Measurements from ENCODE around the gene CREB3L2. TPM values are rescaled to one million over a fixed set of nuclear protein-coding genes. Genes with fewer than 3 reads are reported as not detected.

CREB3L2 gene
- total and polyA plus RNA-seq, 2 of the 13 experiments (the other 11 are each of a cell fraction or from before 2014, with no cell fraction given), result 22.1 to 41.1 TPM

DNA sequence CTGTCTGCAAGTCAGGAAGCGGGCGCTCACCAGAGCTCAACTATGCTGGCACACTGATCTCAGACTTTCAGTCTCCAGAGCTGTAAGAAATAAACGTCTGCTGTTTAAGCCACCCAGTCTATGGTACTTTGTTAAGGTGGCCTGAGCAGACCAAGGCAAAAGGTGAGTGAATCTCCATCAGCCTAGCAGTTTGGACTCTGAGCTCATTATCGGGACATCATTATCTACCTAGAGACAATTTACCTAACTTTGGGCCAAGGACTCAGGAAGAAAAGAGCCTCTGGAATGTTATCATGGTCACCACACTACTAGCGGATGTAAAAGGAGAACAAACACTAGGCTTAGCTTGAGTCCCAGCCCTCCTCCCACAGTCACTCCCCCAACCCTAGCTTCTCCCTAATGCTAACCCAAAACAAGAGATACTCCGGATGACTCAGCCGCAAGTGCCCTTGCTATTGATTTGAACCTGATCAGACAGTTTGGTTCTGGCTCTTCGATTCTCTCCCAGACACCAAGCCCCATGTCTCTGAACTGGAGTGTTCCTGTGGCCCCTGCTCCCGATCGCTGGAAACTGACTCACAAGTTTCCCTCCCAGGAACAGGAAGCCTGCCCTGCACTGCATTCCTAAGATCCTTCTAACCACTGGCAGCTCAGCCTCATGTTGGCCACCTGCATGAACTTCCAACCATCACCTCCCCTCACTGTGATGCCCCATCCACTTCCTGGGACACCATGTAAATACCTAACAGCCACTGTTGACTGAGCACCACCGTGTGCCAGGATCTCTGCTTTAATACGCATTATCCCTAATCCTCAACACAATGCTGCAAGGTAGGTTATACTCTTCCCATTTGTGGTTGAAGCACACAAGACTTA, 34.5 kb downstream of the CREB3L2 start (continued):
- TF ChIP-seq FOXK1 (CRISPR knock-in tag; IDR thresholded peaks at IDR 0.05; ENCODE audit: borderline replicate concordance, low read depth) (0 out of 2 replicates have a peak, but pooled peaks have one; percentile 24), ZNF605 (CRISPR knock-in tag; IDR thresholded peaks at IDR 0.05) (0 out of 2 replicates have a peak, but pooled peaks have one; percentile 67), ZMYM4 (CRISPR knock-in tag; IDR thresholded peaks at IDR 0.05) (peak; percentile 51), FOXC1 (CRISPR knock-in tag; IDR thresholded peaks at IDR 0.05; ENCODE audit: borderline replicate concordance) (0 out of 2 replicates have a peak, but pooled peaks have one; percentile 14), ZNF768 (CRISPR knock-in tag; IDR thresholded peaks at IDR 0.05) (peak; percentile 19; the same call in 1 of the 2 replicates), ARHGAP35 (CRISPR knock-in tag; IDR thresholded peaks at IDR 0.05; ENCODE audit: borderline replicate concordance) (0 out of 2 replicates have a peak, but pooled peaks have one; percentile 33)
- TF ChIP-seq, protein P1, sequence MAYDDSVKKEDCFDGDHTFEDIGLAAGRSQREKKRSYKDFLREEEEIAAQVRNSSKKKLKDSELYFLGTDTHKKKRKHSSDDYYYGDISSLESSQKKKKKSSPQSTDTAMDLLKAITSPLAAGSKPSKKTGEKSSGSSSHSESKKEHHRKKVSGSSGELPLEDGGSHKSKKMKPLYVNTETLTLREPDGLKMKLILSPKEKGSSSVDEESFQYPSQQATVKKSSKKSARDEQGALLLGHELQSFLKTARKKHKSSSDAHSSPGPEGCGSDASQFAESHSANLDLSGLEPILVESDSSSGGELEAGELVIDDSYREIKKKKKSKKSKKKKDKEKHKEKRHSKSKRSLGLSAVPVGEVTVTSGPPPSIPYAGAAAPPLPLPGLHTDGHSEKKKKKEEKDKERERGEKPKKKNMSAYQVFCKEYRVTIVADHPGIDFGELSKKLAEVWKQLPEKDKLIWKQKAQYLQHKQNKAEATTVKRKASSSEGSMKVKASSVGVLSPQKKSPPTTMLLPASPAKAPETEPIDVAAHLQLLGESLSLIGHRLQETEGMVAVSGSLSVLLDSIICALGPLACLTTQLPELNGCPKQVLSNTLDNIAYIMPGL (CRISPR knock-in tag; IDR thresholded peaks at IDR 0.05; ENCODE audit: borderline replicate concordance in 1 of 2, low read depth in 1 of 2), result peak in 1 of 2 experiments; percentile 17; a peak in 1 of 4 replicates
- TF ChIP-seq, protein P2, sequence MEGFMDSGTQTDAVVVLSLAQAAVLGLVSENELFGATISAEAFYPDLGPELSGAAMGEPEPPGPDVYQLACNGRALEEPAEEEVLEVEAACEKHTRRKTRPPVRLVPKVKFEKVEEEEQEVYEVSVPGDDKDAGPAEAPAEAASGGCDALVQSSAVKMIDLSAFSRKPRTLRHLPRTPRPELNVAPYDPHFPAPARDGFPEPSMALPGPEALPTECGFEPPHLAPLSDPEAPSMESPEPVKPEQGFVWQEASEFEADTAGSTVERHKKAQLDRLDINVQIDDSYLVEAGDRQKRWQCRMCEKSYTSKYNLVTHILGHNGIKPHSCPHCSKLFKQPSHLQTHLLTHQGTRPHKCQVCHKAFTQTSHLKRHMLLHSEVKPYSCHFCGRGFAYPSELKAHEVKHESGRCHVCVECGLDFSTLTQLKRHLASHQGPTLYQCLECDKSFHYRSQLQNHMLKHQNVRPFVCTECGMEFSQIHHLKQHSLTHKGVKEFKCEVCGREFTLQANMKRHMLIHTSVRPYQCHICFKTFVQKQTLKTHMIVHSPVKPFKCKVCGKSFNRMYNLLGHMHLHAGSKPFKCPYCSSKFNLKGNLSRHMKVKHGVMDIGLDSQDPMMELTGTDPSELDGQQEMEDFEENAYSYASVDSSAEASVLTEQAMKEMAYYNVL (CRISPR knock-in tag; IDR thresholded peaks at IDR 0.05; ENCODE audit: borderline replicate concordance), result 0 out of 2 replicates have a peak, but pooled peaks have one; percentile 44
- TF ChIP-seq, protein P3, sequence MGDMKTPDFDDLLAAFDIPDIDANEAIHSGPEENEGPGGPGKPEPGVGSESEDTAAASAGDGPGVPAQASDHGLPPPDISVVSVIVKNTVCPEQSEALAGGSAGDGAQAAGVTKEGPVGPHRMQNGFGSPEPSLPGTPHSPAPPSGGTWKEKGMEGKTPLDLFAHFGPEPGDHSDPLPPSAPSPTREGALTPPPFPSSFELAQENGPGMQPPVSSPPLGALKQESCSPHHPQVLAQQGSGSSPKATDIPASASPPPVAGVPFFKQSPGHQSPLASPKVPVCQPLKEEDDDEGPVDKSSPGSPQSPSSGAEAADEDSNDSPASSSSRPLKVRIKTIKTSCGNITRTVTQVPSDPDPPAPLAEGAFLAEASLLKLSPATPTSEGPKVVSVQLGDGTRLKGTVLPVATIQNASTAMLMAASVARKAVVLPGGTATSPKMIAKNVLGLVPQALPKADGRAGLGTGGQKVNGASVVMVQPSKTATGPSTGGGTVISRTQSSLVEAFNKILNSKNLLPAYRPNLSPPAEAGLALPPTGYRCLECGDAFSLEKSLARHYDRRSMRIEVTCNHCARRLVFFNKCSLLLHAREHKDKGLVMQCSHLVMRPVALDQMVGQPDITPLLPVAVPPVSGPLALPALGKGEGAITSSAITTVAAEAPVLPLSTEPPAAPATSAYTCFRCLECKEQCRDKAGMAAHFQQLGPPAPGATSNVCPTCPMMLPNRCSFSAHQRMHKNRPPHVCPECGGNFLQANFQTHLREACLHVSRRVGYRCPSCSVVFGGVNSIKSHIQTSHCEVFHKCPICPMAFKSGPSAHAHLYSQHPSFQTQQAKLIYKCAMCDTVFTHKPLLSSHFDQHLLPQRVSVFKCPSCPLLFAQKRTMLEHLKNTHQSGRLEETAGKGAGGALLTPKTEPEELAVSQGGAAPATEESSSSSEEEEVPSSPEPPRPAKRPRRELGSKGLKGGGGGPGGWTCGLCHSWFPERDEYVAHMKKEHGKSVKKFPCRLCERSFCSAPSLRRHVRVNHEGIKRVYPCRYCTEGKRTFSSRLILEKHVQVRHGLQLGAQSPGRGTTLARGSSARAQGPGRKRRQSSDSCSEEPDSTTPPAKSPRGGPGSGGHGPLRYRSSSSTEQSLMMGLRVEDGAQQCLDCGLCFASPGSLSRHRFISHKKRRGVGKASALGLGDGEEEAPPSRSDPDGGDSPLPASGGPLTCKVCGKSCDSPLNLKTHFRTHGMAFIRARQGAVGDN (CRISPR knock-in tag; IDR thresholded peaks at IDR 0.05), result peak; percentile 76
- TF ChIP-seq, protein P4, sequence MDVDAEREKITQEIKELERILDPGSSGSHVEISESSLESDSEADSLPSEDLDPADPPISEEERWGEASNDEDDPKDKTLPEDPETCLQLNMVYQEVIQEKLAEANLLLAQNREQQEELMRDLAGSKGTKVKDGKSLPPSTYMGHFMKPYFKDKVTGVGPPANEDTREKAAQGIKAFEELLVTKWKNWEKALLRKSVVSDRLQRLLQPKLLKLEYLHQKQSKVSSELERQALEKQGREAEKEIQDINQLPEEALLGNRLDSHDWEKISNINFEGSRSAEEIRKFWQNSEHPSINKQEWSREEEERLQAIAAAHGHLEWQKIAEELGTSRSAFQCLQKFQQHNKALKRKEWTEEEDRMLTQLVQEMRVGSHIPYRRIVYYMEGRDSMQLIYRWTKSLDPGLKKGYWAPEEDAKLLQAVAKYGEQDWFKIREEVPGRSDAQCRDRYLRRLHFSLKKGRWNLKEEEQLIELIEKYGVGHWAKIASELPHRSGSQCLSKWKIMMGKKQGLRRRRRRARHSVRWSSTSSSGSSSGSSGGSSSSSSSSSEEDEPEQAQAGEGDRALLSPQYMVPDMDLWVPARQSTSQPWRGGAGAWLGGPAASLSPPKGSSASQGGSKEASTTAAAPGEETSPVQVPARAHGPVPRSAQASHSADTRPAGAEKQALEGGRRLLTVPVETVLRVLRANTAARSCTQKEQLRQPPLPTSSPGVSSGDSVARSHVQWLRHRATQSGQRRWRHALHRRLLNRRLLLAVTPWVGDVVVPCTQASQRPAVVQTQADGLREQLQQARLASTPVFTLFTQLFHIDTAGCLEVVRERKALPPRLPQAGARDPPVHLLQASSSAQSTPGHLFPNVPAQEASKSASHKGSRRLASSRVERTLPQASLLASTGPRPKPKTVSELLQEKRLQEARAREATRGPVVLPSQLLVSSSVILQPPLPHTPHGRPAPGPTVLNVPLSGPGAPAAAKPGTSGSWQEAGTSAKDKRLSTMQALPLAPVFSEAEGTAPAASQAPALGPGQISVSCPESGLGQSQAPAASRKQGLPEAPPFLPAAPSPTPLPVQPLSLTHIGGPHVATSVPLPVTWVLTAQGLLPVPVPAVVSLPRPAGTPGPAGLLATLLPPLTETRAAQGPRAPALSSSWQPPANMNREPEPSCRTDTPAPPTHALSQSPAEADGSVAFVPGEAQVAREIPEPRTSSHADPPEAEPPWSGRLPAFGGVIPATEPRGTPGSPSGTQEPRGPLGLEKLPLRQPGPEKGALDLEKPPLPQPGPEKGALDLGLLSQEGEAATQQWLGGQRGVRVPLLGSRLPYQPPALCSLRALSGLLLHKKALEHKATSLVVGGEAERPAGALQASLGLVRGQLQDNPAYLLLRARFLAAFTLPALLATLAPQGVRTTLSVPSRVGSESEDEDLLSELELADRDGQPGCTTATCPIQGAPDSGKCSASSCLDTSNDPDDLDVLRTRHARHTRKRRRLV (CRISPR knock-in tag; IDR thresholded peaks at IDR 0.05), result no peak
- TF ChIP-seq, protein P5, sequence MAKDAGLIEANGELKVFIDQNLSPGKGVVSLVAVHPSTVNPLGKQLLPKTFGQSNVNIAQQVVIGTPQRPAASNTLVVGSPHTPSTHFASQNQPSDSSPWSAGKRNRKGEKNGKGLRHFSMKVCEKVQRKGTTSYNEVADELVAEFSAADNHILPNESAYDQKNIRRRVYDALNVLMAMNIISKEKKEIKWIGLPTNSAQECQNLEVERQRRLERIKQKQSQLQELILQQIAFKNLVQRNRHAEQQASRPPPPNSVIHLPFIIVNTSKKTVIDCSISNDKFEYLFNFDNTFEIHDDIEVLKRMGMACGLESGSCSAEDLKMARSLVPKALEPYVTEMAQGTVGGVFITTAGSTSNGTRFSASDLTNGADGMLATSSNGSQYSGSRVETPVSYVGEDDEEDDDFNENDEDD (CRISPR knock-in tag; IDR thresholded peaks at IDR 0.05; ENCODE audit: borderline replicate concordance), result 0 out of 2 replicates have a peak, but pooled peaks have one; percentile 11
